ENCODE measurements around the gene STK17B. TPM values are rescaled to one million over a fixed set of nuclear protein-coding genes. Genes with fewer than 3 reads are reported as not detected.

Gene STK17B
- total and polyA plus RNA-seq, 5 donors, result 3.7 to 8.1 (median 7.0) TPM

DNA sequence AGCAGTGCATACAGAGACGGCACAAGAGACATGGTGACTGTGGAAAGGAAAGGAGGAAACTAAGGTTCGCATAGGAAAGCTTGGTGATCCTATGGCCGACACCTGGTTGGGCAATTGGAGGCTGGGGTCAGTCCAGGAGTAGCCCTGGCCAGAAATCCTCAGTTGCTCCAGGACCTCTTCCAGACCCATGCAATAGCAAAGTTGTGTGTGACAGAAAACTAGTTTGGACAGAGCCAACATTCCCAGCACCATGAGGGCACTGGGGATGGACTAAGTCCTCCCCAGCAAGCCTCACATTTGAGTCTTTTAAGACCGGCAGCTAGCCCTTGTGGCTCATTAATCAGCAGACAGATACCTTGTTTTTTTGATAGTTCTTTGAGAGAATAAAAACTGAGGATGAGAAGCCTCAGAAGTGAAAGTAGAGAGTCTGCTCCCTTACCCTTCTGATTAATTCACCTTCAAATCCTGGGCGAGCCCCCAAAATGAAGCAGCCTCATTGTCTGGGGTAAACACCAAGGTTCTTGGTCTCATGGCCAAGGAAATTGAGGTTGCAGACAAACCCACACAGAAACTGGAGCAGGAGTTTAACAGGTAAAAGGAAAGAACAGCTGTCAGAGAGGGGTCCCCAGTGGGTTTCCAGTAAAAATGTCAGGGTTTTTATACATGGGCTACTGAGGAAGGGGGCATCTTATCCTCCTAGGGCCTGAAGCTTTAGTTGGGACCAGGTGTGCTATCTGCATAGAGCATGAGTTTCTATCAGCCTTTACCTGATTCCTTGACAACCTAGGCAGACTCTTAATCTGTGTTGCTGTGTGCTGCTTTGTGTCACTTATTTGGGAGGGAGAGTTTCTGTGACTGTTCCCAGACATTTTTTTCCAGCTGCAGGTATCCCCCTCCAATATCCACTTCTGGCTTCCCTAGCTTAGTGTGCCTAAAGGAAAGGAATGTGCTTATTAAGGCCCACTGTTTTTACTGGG is 39.1 kb downstream of the STK17B start:
- Histone ChIP-seq H3K4me1 (ENCODE audit: control insufficient read depth, insufficient read depth, low read length) (no peaks in the 10 kb centered on the region), H3K27me3 (ENCODE audit: control insufficient read depth, insufficient read depth) (no peaks in the 10 kb centered on the region), H3K27ac (ENCODE audit: low read length) (no peak overlapping the region), H3K4me3 (ENCODE audit: low read length) (no peak overlapping the region), H3K9me3 (ENCODE audit: control insufficient read depth, low read length) (peaks cover 23% of the 10 kb centered on the region)
- peak in 1 of 2 donors; percentile 29 for ATAC-seq
- WGBS, result 81% methylated on average over 5 of the region's 5 CpGs
- intact Hi-C loops (cut with DNase I), result no loop called here
- DNase-seq, result peak in 1 of 3 donors; percentile 35

DNA sequence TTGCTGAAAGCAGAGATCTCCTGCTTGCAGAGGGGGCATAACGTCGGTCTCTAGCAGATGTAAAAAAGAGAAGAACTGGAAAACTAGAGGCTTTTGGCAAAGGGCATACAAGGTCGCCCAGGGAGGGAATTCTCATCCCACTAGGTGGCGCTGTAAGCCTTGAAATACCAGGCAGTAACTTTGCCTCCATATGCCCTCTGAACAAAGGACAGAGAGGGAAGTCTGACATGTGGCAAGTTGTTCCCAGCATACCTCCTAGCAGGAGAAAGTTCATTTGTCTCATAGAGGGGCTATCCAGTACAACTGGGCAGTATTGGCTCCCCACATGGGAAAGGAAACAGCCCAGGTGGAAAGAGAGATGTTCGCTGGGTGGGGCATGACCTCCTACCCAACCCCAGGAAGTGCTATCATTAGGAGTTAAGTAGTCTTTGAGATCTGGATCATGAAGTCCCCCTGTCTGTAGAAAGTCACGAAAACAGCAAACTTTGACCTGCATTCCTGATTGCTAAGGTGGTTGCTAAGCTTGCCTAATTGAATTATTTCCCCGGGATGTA is 39.9 kb downstream of the STK17B start:
- Histone ChIP-seq H3K4me3 (ENCODE audit: low read length) (no peak overlapping the region), H3K27me3 (ENCODE audit: control insufficient read depth, insufficient read depth) (no peaks in the 10 kb centered on the region), H3K4me1 (ENCODE audit: control insufficient read depth, insufficient read depth, low read length) (no peaks in the 10 kb centered on the region), H3K9me3 (ENCODE audit: control insufficient read depth, low read length) (peaks cover 23% of the 10 kb centered on the region), H3K27ac (ENCODE audit: low read length) (no peak overlapping the region)
- intact Hi-C loops (cut with DNase I), result no loop called here
- 76% methylated on average over 7 of the region's 7 CpGs for WGBS
- ATAC-seq, result no peak
- DNase-seq, result peak in 2 of 3 donors; percentile 22 to 54

- intact Hi-C loops (cut with DNase I), result no loop called here
- no peak for ATAC-seq
- H3K27me3 ChIP-seq (ENCODE audit: control insufficient read depth, insufficient read depth), result no peaks in the 10 kb centered on the region
- peaks cover 23% of the 10 kb centered on the region for H3K9me3 ChIP-seq (ENCODE audit: control insufficient read depth, low read length)
- H3K27ac ChIP-seq (ENCODE audit: low read length), result no peak overlapping the region
- no peak overlapping the region for H3K4me3 ChIP-seq (ENCODE audit: low read length)
- H3K4me1 ChIP-seq (ENCODE audit: control insufficient read depth, insufficient read depth, low read length), result no peaks in the 10 kb centered on the region
- 97% methylated on average over 7 of the region's 7 CpGs for WGBS
- DNase-seq, result peak in 1 of 3 donors; percentile 13
These were observed 41.1 kb downstream of the STK17B start for GRCh38 chr2:196130039-196130825.

DNA sequence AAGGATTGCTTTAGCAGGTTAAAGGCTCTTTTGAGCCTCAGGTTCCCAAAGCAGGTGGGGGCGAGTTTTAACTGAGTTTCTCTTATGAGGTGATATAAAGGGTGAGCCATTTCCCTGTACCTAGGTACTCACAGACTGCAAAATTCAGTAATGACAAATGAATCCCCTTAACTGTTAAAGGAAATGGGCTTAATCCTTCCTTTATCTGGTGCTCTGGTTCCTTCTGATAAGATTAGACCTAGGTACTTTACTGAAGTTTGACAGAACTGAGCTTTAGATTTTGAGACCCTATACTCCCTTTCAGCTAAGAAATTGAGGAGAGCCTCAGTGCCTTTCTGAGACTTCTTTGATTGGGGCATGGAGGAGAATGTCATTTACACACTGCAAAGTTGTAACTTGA is 42.6 kb downstream of the STK17B start:
- intact Hi-C loops (cut with DNase I), result no loop called here
- no peak overlapping the region for H3K27ac ChIP-seq (ENCODE audit: low read length)
- DNase-seq, result no peak
- H3K27me3 ChIP-seq (ENCODE audit: control insufficient read depth, insufficient read depth), result no peaks in the 10 kb centered on the region
- no peak for ATAC-seq
- H3K4me1 ChIP-seq (ENCODE audit: control insufficient read depth, insufficient read depth, low read length), result no peaks in the 10 kb centered on the region
- H3K9me3 ChIP-seq (ENCODE audit: control insufficient read depth, low read length), result peaks cover 23% of the 10 kb centered on the region
- no peak overlapping the region for H3K4me3 ChIP-seq (ENCODE audit: low read length)
- WGBS, result 89% methylated on average over 1 of the region's 1 CpG

DNA sequence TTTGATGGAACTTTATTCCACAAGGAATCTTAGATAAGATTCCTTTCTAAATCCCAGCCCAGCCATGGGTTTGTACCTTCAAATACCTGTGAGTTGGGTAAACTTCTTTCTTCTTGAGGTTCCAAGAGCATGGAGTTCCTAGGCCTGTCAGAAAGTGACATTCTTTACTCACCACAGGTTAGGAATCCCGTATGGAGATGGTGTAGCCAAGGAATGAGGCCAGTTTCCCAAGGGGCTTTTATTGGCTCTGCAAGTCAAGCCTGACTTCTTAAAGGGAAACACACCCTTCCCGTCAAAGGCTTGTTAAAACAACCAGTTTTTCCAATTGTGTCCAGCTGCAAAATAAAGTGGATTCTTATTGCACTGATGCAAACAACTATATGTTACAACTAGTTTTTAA is 45.8 kb downstream of the STK17B start:
- DNase-seq (no peak), ATAC-seq (no peak)
- no peaks in the 10 kb centered on the region for H3K4me1 ChIP-seq (ENCODE audit: control insufficient read depth, insufficient read depth, low read length)
- no peak overlapping the region for H3K27ac ChIP-seq (ENCODE audit: low read length)
- 43% methylated on average over 2 of the region's 2 CpGs for WGBS
- peaks cover 10% of the 10 kb centered on the region for H3K9me3 ChIP-seq (ENCODE audit: control insufficient read depth, low read length)
- intact Hi-C loops (cut with DNase I), result no loop called here
- no peak overlapping the region for H3K4me3 ChIP-seq (ENCODE audit: low read length)
- H3K27me3 ChIP-seq (ENCODE audit: control insufficient read depth, insufficient read depth), result no peaks in the 10 kb centered on the region

- Histone ChIP-seq H3K9me3 (ENCODE audit: control insufficient read depth, low read length) (peaks cover 2% of the 10 kb centered on the region), H3K4me1 (ENCODE audit: control insufficient read depth, insufficient read depth, low read length) (no peaks in the 10 kb centered on the region), H3K27ac (ENCODE audit: low read length) (no peak overlapping the region), H3K27me3 (ENCODE audit: control insufficient read depth, insufficient read depth) (no peaks in the 10 kb centered on the region), H3K4me3 (ENCODE audit: low read length) (no peak overlapping the region)
- intact Hi-C loops (cut with DNase I), result no loop called here
- no peak for DNase-seq
- 62% methylated on average over 6 of the region's 6 CpGs for WGBS
- no peak for ATAC-seq
These were observed 47.6 kb downstream of the STK17B start for GRCh38 chr2:196123679-196124373.

DNA sequence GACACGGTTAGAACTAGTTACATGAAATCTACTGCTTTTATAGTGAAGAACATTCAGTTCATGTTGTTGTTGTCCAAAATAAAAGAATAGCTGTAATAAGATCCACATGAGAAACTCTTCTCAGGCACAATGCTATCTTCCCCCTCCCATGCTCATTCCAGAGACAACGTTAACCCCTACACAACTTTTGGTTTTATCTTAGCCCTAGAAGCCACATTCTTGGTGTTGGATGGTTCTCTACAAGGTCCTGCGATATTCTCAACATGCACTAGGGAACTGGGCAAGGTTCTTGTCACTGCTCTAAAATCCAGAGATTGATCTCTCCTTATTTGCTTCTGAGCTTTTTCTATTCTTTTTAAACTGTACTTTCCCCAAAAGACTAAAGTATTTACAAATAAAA is 51.5 kb downstream of the STK17B start:
- ATAC-seq, result no peak
- intact Hi-C loops (cut with DNase I), result no loop called here

DNA sequence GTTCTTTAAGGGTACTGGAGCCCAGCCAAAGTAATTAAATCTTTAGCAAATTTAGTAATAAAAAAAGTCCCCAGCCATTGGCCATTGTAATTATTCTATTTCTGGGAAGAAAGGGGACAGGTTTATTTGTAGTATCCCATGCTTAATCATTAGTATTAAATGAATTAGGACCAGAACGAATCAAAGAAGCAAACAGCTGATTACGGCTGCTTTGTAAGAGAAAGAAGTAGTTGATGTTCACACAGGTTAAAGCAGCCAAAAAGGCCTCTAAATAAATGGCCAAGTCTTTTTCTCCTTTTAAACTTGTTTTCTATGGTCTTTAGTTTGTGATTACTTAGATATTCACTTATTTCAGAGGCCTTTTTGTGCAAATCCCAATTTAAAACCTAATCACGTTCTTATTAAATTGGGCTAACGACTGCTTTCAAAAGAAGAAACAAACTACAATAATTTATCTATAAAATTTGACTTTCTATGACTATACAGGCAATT is 54.1 kb downstream of the STK17B start:
- WGBS, result 96% methylated on average over 4 of the region's 4 CpGs
- no peaks in the 10 kb centered on the region for H3K27me3 ChIP-seq (ENCODE audit: control insufficient read depth, insufficient read depth)

More for the DNA sequence above, 51.5 kb downstream of the STK17B start:
- no peak overlapping the region for H3K27ac ChIP-seq (ENCODE audit: low read length)
- H3K4me3 ChIP-seq (ENCODE audit: low read length), result no peak overlapping the region
- H3K9me3 ChIP-seq (ENCODE audit: control insufficient read depth, low read length), result no peaks in the 10 kb centered on the region
- H3K27me3 ChIP-seq (ENCODE audit: control insufficient read depth, insufficient read depth), result no peaks in the 10 kb centered on the region
- no peak for DNase-seq
- 72% methylated on average over 3 of the region's 3 CpGs for WGBS
- H3K4me1 ChIP-seq (ENCODE audit: control insufficient read depth, insufficient read depth, low read length), result no peaks in the 10 kb centered on the region

GRCh38 chr2:196113061-196113974 is 58.1 kb downstream of the STK17B start:
- DNase-seq, result peak in 1 of 3 donors; percentile 45
- 25% methylated on average over 7 of the region's 7 CpGs for whole genome bisulfite sequencing
- Histone ChIP-seq H3K27ac (ENCODE audit: low read length) (peak overlapping the region; percentile 81), H3K4me3 (ENCODE audit: low read length) (peak overlapping the region; percentile 2), H3K4me1 (ENCODE audit: control insufficient read depth, insufficient read depth, low read length) (no peaks in the 10 kb centered on the region), H3K27me3 (ENCODE audit: control insufficient read depth, insufficient read depth) (no peaks in the 10 kb centered on the region), H3K9me3 (ENCODE audit: control insufficient read depth, low read length) (no peaks in the 10 kb centered on the region)
- intact Hi-C loops (cut with DNase I), result no loop called here
- ATAC-seq, result peak in 1 of 2 donors; percentile 75

More for the DNA sequence above, 54.1 kb downstream of the STK17B start:
- Histone ChIP-seq H3K4me3 (ENCODE audit: low read length) (no peak overlapping the region), H3K4me1 (ENCODE audit: control insufficient read depth, insufficient read depth, low read length) (no peaks in the 10 kb centered on the region), H3K27ac (ENCODE audit: low read length) (no peak overlapping the region), H3K9me3 (ENCODE audit: control insufficient read depth, low read length) (no peaks in the 10 kb centered on the region)
- intact Hi-C loops (cut with DNase I), result no loop called here
- no peak for ATAC-seq
- DNase-seq, result no peak

All from right cardiac atrium (tissue), 5 donors.